K562 (cell line): ENCODE data around the gene FASTKD3. TPM values are rescaled to one million over a fixed set of nuclear protein-coding genes. Genes with fewer than 3 reads are reported as not detected.
A peak's percentile ranks its signal among the peaks of the same experiment; 100 is the strongest.

Experiments
- ATF1 ChIP-seq, 2 experiments: fragments of 450-650 bp in 1 of 2; IDR thresholded peaks; 2 replicates each; pipeline ENCODE4 v1.6.1; 2016; ENCODE audit warnings: missing compliant biosample characterization in 1 of 2, missing genetic modification characterization in 1 of 2
- CBX2 ChIP-seq: fragments of 200-600 bp; sonication (generic); IDR thresholded peaks from one replicate; pipeline ENCODE4 v1.6.1; 2012; ENCODE audit warnings: mild to moderate bottlenecking, low read length, inconsistent platforms; ENCODE audit not compliant: insufficient read depth, poor library complexity, severe bottlenecking
- CC2D1A ChIP-seq: fragments of 450-650 bp; IDR thresholded peaks from 2 replicates; pipeline ENCODE4 v1.6.1; 2017; ENCODE audit warnings: mild to moderate bottlenecking
- FOXK1 ChIP-seq: sonication (generic); formaldehyde crosslinking; IDR thresholded peaks from 2 replicates; pipeline ENCODE4 v1.8.0; 2022; ENCODE audit warnings: missing genetic modification reagents, mild to moderate bottlenecking, borderline replicate concordance
- GTF2F1 ChIP-seq: IDR thresholded peaks from 2 replicates; pipeline ENCODE4 v1.6.1; 2011; ENCODE audit warnings: low read depth, low read length, improper control_type of control experiment
- HEY1 ChIP-seq: fragments of 250-450 bp; sonication (Bioruptor Pico); IDR thresholded peaks from 2 replicates; pipeline ENCODE4 v1.5.0; 2020; ENCODE audit warnings: mild to moderate bottlenecking, moderate library complexity, borderline replicate concordance
- MTA3 ChIP-seq: fragments of 450-650 bp; formaldehyde crosslinking; IDR thresholded peaks from 2 replicates; pipeline ENCODE4 v1.6.1; 2017; ENCODE audit warnings: mild to moderate bottlenecking, borderline replicate concordance
- NR2C1 ChIP-seq, 2 experiments: fragments of 450-650 bp; IDR thresholded peaks; 2 replicates each; pipeline ENCODE4 v1.6.1; 2017; ENCODE audit warnings: mild to moderate bottlenecking in 2 of 2, antibody characterized with exemption in 1 of 2, inconsistent platforms in 1 of 2, missing compliant biosample characterization in 1 of 2, missing genetic modification characterization in 1 of 2
- POLR2H ChIP-seq: IDR thresholded peaks from 2 replicates; pipeline ENCODE4 v1.6.1; 2016; ENCODE audit warnings: missing genetic modification characterization, low read depth, mild to moderate bottlenecking, control low read depth, missing compliant biosample characterization, moderate library complexity
- RBBP5 ChIP-seq: fragments of 200-600 bp; sonication (generic); IDR thresholded peaks from 2 replicates; pipeline ENCODE4 v1.6.1; 2012; ENCODE audit warnings: borderline replicate concordance, mild to moderate bottlenecking, low read length, control low read depth, inconsistent platforms; ENCODE audit not compliant: insufficient read depth, poor library complexity, severe bottlenecking
- RBM25 ChIP-seq: fragments of 200-400 bp; formaldehyde crosslinking; IDR thresholded peaks from 2 replicates; pipeline ENCODE4 v1.6.1; 2018; ENCODE audit warnings: low read length, low read depth, moderate library complexity; ENCODE audit not compliant: severe bottlenecking
- RFX7 ChIP-seq: fragments of 250-450 bp; sonication (Bioruptor Pico); IDR thresholded peaks from 2 replicates; pipeline ENCODE4 v1.5.1; 2021; ENCODE audit warnings: mild to moderate bottlenecking
- SMARCA4 ChIP-seq: fragments of 450-650 bp; IDR thresholded peaks from 2 replicates; pipeline ENCODE4 v1.6.1; 2016
- TGIF2 ChIP-seq: sonication (generic); formaldehyde crosslinking; IDR thresholded peaks from 2 replicates; pipeline ENCODE4 v1.8.1; 2022; ENCODE audit warnings: mild to moderate bottlenecking, missing genetic modification reagents, moderate library complexity
- VEZF1 ChIP-seq: fragments of 200-800 bp; sonication (Bioruptor generic); IDR thresholded peaks from 2 replicates; pipeline ENCODE4 v1.6.1; 2017; ENCODE audit warnings: missing genetic modification characterization, missing compliant biosample characterization
- ZBED1 ChIP-seq: IDR thresholded peaks from 2 replicates; pipeline ENCODE4 v1.6.1; 2014
- ZNF280B ChIP-seq: fragments of 250-450 bp; sonication (Bioruptor Pico); IDR thresholded peaks from 2 replicates; pipeline ENCODE4 v1.5.1; 2021; ENCODE audit warnings: mild to moderate bottlenecking
- ZNF431 ChIP-seq: sonication (generic); formaldehyde crosslinking; IDR thresholded peaks from 2 replicates; pipeline ENCODE4 v1.8.0; 2022; ENCODE audit warnings: mild to moderate bottlenecking, missing genetic modification reagents
- ZNF589 ChIP-seq: fragments of 200-800 bp; sonication (Bioruptor generic); IDR thresholded peaks from 2 replicates; pipeline ENCODE4 v1.6.1; 2016; ENCODE audit warnings: low read depth, missing genetic modification characterization, missing compliant biosample characterization
- polyA plus RNA-seq, 8 experiments: library from polyadenylated mRNA; depleted of rRNA in 4 of 8; stranded (reverse) in 5 of 8; unstranded in 3 of 8; fragments of >200 nt; fragmentation: Nextera tagmentation in 2 of 8; fragmentation: Illumina TruSeq in 1 of 8; extraction: Ambion mirVana in 2 of 8; extraction: Trizol in 1 of 8; gene quantifications; 2 replicates each; pipeline versions ENCODE4 v1.2.1 to v1.2.3, GENCODE V29; 2011 to 2014; ENCODE audit warnings: inconsistent platforms in 1 of 8, missing spikeins in 1 of 8
- total RNA-seq, 7 experiments: library from RNA; depleted of rRNA in 6 of 7; stranded (reverse); fragments of >200 nt in 6 of 7; fragmentation: Illumina TruSeq in 2 of 7; extraction: Trizol in 2 of 7; gene quantifications; 2 replicates each; pipeline versions ENCODE4 v1.2.1 to v1.2.3, GENCODE V29; 2011 to 2021; ENCODE audit warnings: low replicate concordance in 1 of 7
- TF ChIP-seq, protein P1 (sequence below): fragments of 250-450 bp; sonication (Bioruptor Pico); IDR thresholded peaks from 2 replicates; pipeline ENCODE4 v1.5.0; 2021
- TF ChIP-seq, protein P2 (sequence below): fragments of 250-450 bp; sonication (Bioruptor Pico); IDR thresholded peaks from 2 replicates; pipeline ENCODE4 v1.5.0; 2021
- TF ChIP-seq, protein P3 (sequence below): sonication (generic); formaldehyde crosslinking; IDR thresholded peaks from 2 replicates; pipeline ENCODE4 v1.8.0; 2022; ENCODE audit warnings: missing genetic modification reagents, mild to moderate bottlenecking, moderate library complexity, borderline replicate concordance

Gene FASTKD3
- total and polyA plus RNA-seq, 9 of the 15 experiments (the other 6 are each of a cell fraction or from before 2014, with no cell fraction given) = 17.1 to 149 (median 47.5) TPM

- no peak for TF ChIP-seq NR2C1 (IDR thresholded peaks at IDR 0.05)
- peak; percentile 36; the same call in 1 of the 2 replicates for TF ChIP-seq NR2C1 (tag; IDR thresholded peaks at IDR 0.05)
- no peak for TF ChIP-seq SMARCA4
- TF ChIP-seq ZNF589 = no peak
- TF ChIP-seq, protein P1, sequence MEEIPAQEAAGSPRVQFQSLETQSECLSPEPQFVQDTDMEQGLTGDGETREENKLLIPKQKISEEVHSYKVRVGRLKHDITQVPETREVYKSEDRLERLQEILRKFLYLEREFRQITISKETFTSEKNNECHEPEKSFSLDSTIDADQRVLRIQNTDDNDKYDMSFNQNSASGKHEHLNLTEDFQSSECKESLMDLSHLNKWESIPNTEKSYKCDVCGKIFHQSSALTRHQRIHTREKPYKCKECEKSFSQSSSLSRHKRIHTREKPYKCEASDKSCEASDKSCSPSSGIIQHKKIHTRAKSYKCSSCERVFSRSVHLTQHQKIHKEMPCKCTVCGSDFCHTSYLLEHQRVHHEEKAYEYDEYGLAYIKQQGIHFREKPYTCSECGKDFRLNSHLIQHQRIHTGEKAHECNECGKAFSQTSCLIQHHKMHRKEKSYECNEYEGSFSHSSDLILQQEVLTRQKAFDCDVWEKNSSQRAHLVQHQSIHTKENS (CRISPR knock-in tag) = no peak
- TF ChIP-seq, protein P2, sequence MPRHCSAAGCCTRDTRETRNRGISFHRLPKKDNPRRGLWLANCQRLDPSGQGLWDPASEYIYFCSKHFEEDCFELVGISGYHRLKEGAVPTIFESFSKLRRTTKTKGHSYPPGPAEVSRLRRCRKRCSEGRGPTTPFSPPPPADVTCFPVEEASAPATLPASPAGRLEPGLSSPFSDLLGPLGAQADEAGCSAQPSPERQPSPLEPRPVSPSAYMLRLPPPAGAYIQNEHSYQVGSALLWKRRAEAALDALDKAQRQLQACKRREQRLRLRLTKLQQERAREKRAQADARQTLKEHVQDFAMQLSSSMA (CRISPR knock-in tag) = no peak
- 0 out of 2 replicates have a peak, but pooled peaks have one; percentile 19 for TF ChIP-seq CC2D1A
- TF ChIP-seq, protein P3, sequence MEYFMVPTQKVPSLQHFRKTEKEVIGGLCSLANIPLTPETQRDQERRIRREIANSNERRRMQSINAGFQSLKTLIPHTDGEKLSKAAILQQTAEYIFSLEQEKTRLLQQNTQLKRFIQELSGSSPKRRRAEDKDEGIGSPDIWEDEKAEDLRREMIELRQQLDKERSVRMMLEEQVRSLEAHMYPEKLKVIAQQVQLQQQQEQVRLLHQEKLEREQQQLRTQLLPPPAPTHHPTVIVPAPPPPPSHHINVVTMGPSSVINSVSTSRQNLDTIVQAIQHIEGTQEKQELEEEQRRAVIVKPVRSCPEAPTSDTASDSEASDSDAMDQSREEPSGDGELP (CRISPR knock-in tag) = peak; percentile 73
- TF ChIP-seq GTF2F1 = no peak
- TF ChIP-seq MTA3 = peak; percentile 99
- TF ChIP-seq HEY1 (CRISPR knock-in tag) = no peak
- TF ChIP-seq POLR2H (tag) = no peak
- 0 out of 2 replicates have a peak, but pooled peaks have one; percentile 47 for TF ChIP-seq ZBED1
- no peak for TF ChIP-seq ZNF280B (CRISPR knock-in tag)
- no peak; the same call in 1 of the 2 replicates for TF ChIP-seq VEZF1 (CRISPR knock-in tag)
- peak; percentile 65 for TF ChIP-seq ATF1 (CRISPR knock-in tag; IDR thresholded peaks at IDR 0.05)
- peak; percentile 97 for TF ChIP-seq ATF1 (tag; IDR thresholded peaks at IDR 0.05)
- TF ChIP-seq CBX2 = no peak
- no peak for TF ChIP-seq RFX7
- TF ChIP-seq FOXK1 (CRISPR knock-in tag) = no peak
- peak; percentile 95; the same call in 1 of the 2 replicates for TF ChIP-seq TGIF2
- TF ChIP-seq RBBP5 = peak; percentile 99
- TF ChIP-seq RBM25 = peak; percentile 99
- 0 out of 2 replicates have a peak, but pooled peaks have one; percentile 38 for TF ChIP-seq ZNF431 (CRISPR knock-in tag)
These were observed at the start of gene FASTKD3, which contains the start of gene MTRR (continued) for GRCh38 chr5:7868773-7869473.
